Activated CD4-positive, alpha-beta T cell treated with anti-CD3 and anti-CD28 coated beads, Interleukin-2, amount 10 ng/mL, durations not matched to agents 7 days and 5 days (primary cell): ENCODE data around the gene LITAF. TPM values are rescaled to one million over a fixed set of nuclear protein-coding genes. Genes with fewer than 3 reads are reported as not detected.
"Not testable (repeated sequence)": the region's sequence is repeated elsewhere in the genome, so short reads cannot be mapped to it uniquely, and the experiment has no call there.

Experiments
- CTCF ChIA-PET: fragments of 350-600 bp; sonication (Branson Sonifier 250); formaldehyde crosslinking; loops from one replicate; lab custom pipeline; 2021; ENCODE audit warnings: antibody characterized with exemption; lab: Charles Lee
- POLR2A ChIA-PET: fragments of 350-600 bp; sonication (Branson Sonifier 250); formaldehyde crosslinking; loops from one replicate; lab custom pipeline; 2021; ENCODE audit warnings: antibody characterized with exemption; lab: Charles Lee
- DNase-seq: peaks from one replicate; pipeline ENCODE4 v3.0.0-alpha.2; 2020
- H3K27ac Mint-ChIP-seq: one replicate; pipeline ENCODE4 v1.8.0; 2021; ENCODE audit warnings: mild to moderate bottlenecking, moderate library complexity, mixed read lengths
- H3K27me3 Mint-ChIP-seq: one replicate; pipeline ENCODE4 v1.8.0; 2021; ENCODE audit warnings: mixed read lengths
- H3K36me3 Mint-ChIP-seq: one replicate; pipeline ENCODE4 v1.8.0; 2021; ENCODE audit warnings: low read depth, mixed read lengths
- H3K4me1 Mint-ChIP-seq: one replicate; pipeline ENCODE4 v1.8.0; 2021; ENCODE audit warnings: mixed read lengths
- H3K4me3 Mint-ChIP-seq: one replicate; pipeline ENCODE4 v1.8.0; 2021; ENCODE audit warnings: mild to moderate bottlenecking, moderate library complexity, mixed read lengths
- H3K9me3 Mint-ChIP-seq: one replicate; pipeline ENCODE4 v1.8.0; 2021; ENCODE audit warnings: mixed read lengths
- total RNA-seq, 2 experiments: library from RNA; stranded (reverse); gene quantifications; one replicate each; pipeline ENCODE4 v1.2.3, GENCODE V29; 2021

Gene LITAF
- total RNA-seq, 2 experiments from 2014 or later = 133 to 141 TPM

DNA sequence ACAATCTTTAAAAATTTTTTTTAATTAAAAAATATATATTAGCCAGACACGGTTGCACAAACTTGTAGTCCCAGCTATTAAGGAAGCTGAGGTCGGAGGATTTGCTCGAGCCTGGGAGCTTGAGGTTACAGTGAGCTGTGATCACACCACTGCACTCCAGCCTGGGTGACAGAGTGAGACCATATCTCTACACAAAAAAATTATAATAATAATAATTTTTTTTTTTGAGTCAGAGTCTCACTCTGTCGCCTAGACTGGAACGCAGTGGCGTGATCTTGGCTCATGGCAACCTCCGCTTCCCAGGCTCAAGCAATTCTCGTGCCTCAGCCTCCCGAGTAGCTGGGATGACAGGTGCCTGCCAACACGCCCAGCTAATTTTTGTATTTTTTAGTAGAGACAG lies 23.8 kb downstream of the LITAF start:
- ChIA-PET CTCF (interaction anchor here (0.6 kb wide), 2 partner anchors 120 to 222 kb away, joined by 3 to 4 read pairs; no protein-coding TSS in a partner anchor), POLR2A (no interaction called here)
- H3K4me3 Mint-ChIP-seq = no peak overlapping the region
- no peaks in the 10 kb centered on the region for H3K27me3 Mint-ChIP-seq
- H3K9me3 Mint-ChIP-seq = no peaks in the 10 kb centered on the region
- no peak for DNase-seq
- peaks cover 48% of the 10 kb centered on the region for H3K36me3 Mint-ChIP-seq
- peaks cover 69% of the 10 kb centered on the region for H3K4me1 Mint-ChIP-seq
- H3K27ac Mint-ChIP-seq = peak overlapping the region; percentile 72

DNA sequence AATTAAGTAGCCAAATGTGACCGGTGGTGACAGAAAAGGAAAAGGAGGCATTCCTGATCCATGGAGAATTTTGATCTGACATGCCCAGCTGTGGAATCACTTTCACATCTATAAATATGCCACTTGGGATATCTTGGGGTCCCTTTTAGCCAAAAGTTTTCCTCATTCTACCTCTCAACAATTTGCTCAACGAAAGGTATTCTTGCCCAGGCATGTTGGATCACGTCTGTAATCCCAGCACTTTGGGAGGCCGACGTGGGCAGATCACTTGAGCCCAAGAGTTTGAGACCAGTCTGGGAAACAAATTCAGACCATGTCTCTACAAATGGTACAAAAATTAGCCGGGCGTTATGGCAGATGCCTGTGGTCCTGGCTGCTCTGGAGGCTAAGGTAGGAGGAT lies 24.3 kb downstream of the LITAF start:
- Mint-ChIP-seq H3K27ac (peak overlapping the region; percentile 99), H3K27me3 (no peaks in the 10 kb centered on the region), H3K36me3 (peaks cover 52% of the 10 kb centered on the region), H3K4me1 (peaks cover 75% of the 10 kb centered on the region), H3K4me3 (peak overlapping the region; percentile 32), H3K9me3 (no peaks in the 10 kb centered on the region)
- ChIA-PET CTCF (no interaction called here), POLR2A (no interaction called here)
- DNase-seq = no peak

DNA sequence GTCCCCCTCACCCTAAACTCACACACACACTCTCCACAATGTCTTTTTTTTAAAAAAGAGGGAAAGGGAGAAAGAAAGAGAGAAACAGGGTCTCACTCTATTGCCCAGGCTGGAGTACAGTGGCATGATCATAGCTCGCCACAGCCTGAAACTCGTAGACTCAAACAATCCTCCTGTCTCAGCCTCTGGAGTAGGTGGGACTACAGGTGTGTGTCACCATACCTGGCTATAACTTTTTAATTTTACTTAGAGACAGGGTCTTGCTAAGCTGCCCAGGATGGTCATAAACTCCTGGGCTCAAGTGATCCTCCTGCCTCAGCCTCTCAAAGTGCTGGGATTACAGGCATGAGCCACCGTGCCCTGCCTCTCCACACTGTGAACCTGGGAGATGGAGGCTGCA lies 24.9 kb downstream of the LITAF start:
- H3K27ac Mint-ChIP-seq = peak overlapping the region; percentile 99
- ChIA-PET POLR2A (no interaction called here), CTCF (interaction anchor here (1.4 kb wide), 1 partner anchor 74 kb away, joined by 3 read pairs; no protein-coding TSS in a partner anchor)
- peaks cover 54% of the 10 kb centered on the region for H3K36me3 Mint-ChIP-seq
- H3K4me3 Mint-ChIP-seq = peak overlapping the region; percentile 81
- H3K27me3 Mint-ChIP-seq = no peaks in the 10 kb centered on the region
- peaks cover 1% of the 10 kb centered on the region for H3K9me3 Mint-ChIP-seq
- DNase-seq = no peak
- H3K4me1 Mint-ChIP-seq = peaks cover 80% of the 10 kb centered on the region

DNA sequence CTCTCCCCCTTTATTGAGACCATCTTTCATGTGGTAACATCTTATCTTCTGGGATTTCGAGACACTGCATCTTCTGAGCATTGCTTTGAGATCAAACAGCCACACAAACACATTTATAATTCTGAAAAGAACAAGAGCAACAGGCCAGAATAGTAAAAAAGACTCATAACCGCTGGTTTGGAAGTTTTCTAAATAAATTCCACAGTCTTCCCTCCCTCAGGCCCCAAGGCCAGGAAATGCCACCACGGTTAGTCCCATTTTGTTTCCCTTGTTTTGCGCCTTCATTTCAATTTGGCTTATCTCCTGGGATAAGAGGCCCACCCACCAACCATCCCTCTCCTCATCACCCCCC lies 25.3 kb downstream of the LITAF start:
- POLR2A ChIA-PET = no interaction called here
- H3K27ac Mint-ChIP-seq = peak overlapping the region; percentile 99
- peaks cover 84% of the 10 kb centered on the region for H3K4me1 Mint-ChIP-seq
- no peak for DNase-seq
- no peaks in the 10 kb centered on the region for H3K27me3 Mint-ChIP-seq
- H3K4me3 Mint-ChIP-seq = peak overlapping the region; percentile 81
- CTCF ChIA-PET = interaction anchor here (1.4 kb wide), 1 partner anchor 75 kb away, joined by 3 read pairs; no protein-coding TSS in a partner anchor
- H3K9me3 Mint-ChIP-seq = peaks cover 5% of the 10 kb centered on the region
- peaks cover 54% of the 10 kb centered on the region for H3K36me3 Mint-ChIP-seq

DNA sequence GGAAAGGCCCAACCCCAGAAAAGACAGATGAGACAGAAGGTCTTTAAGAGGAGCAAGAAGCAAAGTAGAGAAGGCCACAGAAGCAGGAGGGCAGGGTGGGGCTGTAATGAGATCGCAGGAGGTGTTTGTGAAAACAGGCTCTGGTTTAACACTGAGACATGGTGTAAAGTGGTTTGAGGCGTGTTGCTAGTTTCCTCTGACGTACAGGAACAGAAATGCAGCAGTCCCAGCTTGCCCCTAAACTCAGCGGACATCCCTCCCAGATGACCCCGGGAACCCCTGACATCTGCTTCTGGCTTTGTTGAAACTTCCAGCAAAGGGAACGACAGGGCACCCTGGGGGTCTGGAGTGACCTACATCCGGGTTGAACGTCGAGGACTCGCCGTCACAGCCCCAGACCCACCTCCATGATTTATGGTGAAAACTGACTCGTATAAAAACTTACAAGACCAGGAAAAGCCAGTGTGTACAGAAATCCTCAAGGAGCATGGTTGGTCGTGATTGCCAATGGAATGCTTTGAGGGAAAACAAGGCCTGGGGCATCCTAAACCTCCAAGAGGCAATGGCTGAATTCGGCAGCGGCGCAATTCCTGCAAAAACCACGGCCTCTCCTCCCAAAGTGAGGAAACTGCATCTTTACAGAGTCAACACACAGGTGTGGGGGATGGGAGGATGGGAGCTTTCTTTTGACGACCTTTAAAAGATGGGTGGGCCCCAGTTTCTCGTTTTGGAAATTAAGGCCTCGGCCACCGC lies 25.8 kb downstream of the LITAF start:
- H3K4me3 Mint-ChIP-seq = peak overlapping the region; percentile 81
- peak overlapping the region; percentile 99 for H3K27ac Mint-ChIP-seq
- H3K9me3 Mint-ChIP-seq = peaks cover 10% of the 10 kb centered on the region
- no peaks in the 10 kb centered on the region for H3K27me3 Mint-ChIP-seq
- DNase-seq = peak; percentile 81
- ChIA-PET POLR2A (no interaction called here), CTCF (interaction anchor here (0.6 to 2.1 kb wide), 4 partner anchors 23 to 154 kb away, joined by 3 to 8 read pairs (median 3); no protein-coding TSS in a partner anchor)
- H3K4me1 Mint-ChIP-seq = peaks cover 86% of the 10 kb centered on the region
- H3K36me3 Mint-ChIP-seq = peaks cover 54% of the 10 kb centered on the region

DNA sequence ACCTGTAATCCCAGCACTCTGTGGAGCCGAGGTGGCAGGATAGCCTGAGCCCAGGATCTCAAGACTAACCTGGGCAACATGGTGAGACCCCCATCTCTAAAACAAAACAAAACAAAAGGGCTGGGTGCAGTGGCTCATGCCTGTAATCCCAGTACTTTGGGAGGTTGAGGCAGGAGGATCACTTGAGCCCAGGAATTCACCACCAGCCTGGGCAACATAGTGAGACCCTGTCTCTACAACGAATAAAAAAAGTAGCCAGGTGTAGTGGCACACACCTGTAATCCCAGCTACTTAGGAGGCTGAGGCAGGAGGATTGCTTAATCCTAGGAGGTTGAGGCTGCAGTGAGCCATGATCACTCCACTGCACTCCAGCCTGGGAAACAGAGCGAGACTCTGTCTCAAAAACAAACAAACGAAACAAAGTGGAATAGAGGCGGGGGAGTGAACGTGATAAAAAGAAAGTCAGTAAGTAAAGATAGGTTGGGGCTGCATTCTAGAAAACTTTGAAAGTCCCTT lies 28.4 kb downstream of the LITAF start:
- CTCF ChIA-PET = not testable (repeated sequence)

DNA sequence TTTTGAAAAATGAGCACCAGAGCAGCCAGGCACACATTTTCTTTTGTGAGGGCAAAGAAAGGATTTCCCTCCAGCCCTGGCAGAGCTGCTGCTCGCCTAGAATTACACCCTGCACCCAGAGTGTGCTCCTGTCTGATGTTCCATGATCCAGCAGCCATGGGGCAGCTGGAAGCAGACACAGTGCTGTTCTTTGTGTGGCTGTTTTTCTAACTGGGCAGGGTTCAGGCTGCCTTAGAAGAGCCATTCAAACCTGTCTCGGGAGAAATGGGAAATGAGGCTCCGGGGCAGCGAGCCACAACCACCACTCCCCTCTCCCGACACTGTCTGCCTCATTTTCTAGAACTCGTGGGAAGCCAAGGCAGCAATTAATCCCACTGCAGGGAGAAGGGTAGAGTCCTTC lies 28.9 kb downstream of the LITAF start:
- Mint-ChIP-seq H3K27me3 (no peaks in the 10 kb centered on the region), H3K4me1 (peaks cover 69% of the 10 kb centered on the region), H3K27ac (peak overlapping the region; percentile 86), H3K36me3 (peaks cover 61% of the 10 kb centered on the region), H3K4me3 (no peak overlapping the region), H3K9me3 (peaks cover 12% of the 10 kb centered on the region)
- DNase-seq = no peak
- CTCF ChIA-PET = no interaction called here
- POLR2A ChIA-PET = no interaction called here

More for the DNA sequence above, 28.4 kb downstream of the LITAF start:
- H3K4me3 Mint-ChIP-seq, DNase-seq, H3K27me3 Mint-ChIP-seq, POLR2A ChIA-PET: not testable (repeated sequence)
- Mint-ChIP-seq H3K9me3 (peaks cover 12% of the 10 kb centered on the region), H3K27ac (peak overlapping the region; percentile 86), H3K4me1 (peaks cover 72% of the 10 kb centered on the region), H3K36me3 (peaks cover 59% of the 10 kb centered on the region)

DNA sequence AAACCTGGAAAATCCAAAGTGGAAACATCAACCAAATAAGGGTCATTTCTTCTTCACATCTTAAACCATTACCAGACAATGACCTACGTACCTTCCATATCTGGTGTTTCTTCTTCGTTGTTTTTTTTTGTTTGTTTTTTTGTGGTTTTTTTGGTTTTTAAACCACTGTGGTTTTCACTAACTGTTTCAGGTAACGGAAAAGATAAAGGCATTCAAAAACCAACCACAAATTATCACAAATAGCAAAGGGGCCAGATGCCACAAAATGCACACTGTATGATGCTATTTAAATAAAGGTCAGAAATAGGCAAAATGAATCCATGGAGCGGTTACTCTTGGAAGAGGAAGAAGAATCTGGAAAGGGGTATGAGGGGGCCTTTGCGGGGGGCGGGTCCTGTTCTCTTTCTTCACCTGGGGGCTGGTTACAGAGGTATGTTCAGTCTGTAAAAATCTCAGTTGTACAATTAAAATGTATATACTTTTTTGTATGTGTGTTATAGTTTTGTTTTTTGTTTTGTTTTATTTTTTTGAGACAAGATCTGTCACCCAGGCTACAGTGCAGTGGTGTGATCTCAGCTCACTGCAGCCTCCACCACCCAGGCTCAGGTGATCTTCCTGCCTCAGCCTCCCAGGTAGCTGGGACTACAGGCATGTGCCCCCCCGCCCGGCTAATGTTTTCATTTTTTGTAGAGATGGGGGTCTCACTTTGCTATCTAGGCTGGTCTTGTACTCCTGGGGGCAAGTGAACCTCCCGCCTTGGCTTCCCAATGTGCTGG lies 29.6 kb downstream of the LITAF start:
- POLR2A ChIA-PET = no interaction called here
- peak; percentile 31 for DNase-seq
- H3K36me3 Mint-ChIP-seq = peaks cover 61% of the 10 kb centered on the region
- peak overlapping the region; percentile 86 for H3K27ac Mint-ChIP-seq
- peak overlapping the region; percentile 50 for H3K4me3 Mint-ChIP-seq
- no peaks in the 10 kb centered on the region for H3K27me3 Mint-ChIP-seq
- peaks cover 12% of the 10 kb centered on the region for H3K9me3 Mint-ChIP-seq
- H3K4me1 Mint-ChIP-seq = peaks cover 65% of the 10 kb centered on the region
- CTCF ChIA-PET = interaction anchor here (1.0 kb wide), 1 partner anchor 11 kb away, joined by 4 read pairs; no protein-coding TSS in a partner anchor

DNA sequence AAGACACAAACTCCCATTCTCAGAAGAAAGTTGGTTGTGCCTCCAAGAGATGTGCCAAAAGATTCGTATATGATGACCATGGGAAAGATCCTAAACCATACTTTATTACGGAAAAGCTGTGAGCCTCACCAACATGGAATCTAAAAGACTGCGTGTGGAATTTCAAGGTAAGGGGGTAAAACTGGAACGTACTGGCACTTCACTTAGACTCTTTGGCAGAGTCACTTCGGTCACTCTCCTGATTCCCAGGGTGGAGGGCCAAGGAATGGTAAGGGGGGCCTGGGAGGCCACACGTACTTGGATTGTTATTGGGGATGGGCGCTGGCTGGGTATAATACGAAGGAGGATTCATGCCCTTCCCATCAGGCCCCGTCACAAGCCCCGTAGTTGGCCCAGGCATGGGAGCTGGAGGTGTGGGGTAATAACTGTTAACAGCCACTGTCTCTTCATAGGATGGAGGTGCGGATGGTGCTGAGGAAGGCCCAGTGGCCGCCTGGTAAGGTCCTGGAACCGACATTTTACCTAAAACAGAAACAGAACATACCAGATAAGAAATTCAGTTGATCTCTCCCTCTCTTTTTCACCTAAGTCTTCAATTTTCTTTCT lies 30.4 kb downstream of the LITAF start:
- peaks cover 12% of the 10 kb centered on the region for H3K9me3 Mint-ChIP-seq
- H3K27me3 Mint-ChIP-seq = no peaks in the 10 kb centered on the region
- H3K36me3 Mint-ChIP-seq = peaks cover 69% of the 10 kb centered on the region
- peaks cover 58% of the 10 kb centered on the region for H3K4me1 Mint-ChIP-seq
- H3K27ac Mint-ChIP-seq = peak overlapping the region; percentile 86
- H3K4me3 Mint-ChIP-seq = no peak overlapping the region
- CTCF ChIA-PET = interaction anchor here (0.7 to 2.4 kb wide), 5 partner anchors 12 to 616 kb away, joined by 3 to 11 read pairs (median 4); partner anchors contain the start of gene LITAF
- DNase-seq = no peak
- POLR2A ChIA-PET = no interaction called here

DNA sequence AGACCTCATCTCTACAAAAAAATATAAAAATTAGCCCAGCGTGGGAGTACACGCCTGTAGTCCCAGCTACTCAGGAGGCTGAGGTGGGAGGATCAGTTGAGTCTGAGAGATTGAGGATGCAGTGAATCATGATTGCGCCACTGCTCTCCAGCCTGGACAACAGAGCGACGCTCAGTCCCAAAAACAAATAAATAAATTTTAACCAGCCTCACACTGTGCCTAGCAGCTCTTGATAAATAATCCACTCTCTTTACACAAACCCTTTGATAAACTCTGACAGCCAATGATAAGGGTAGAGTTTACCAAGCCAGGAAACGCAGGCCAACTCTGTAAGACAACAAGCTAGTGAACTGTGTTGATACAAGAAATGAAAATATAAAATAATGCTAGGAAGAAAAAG lies 32.7 kb downstream of the LITAF start:
- Mint-ChIP-seq H3K9me3 (peaks cover 13% of the 10 kb centered on the region), H3K36me3 (peaks cover 83% of the 10 kb centered on the region), H3K27ac (peak overlapping the region; percentile 16), H3K4me3 (no peak overlapping the region), H3K4me1 (peaks cover 42% of the 10 kb centered on the region), H3K27me3 (no peaks in the 10 kb centered on the region)
- CTCF ChIA-PET = interaction anchor here (1.4 to 2.4 kb wide), 3 partner anchors 15 to 32 kb away, joined by 3 to 11 read pairs (median 7); partner anchors contain the start of gene LITAF
- no peak for DNase-seq
- POLR2A ChIA-PET = no interaction called here

DNA sequence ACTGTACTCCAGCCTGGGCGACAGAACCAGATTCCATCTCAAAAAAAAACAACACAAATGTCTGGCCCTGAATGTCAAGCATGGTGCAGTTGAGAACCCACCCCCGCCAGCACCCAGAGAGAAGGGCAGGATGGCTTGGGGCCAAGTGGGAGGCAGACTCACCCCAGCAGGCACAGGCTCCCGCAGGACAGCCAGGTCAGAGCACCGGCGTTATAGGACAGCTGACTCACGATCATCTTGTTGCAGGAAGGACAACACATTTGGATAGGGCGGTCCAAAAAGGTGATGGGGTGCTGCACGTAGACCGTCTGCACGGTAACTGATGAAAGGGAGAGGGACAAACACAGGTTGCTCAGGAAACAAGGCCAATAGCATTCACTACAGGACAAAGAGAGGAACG lies 33.3 kb downstream of the LITAF start:
- no peak for DNase-seq
- Mint-ChIP-seq H3K27ac (no peak overlapping the region), H3K27me3 (no peaks in the 10 kb centered on the region), H3K36me3 (peaks cover 86% of the 10 kb centered on the region), H3K9me3 (peaks cover 13% of the 10 kb centered on the region), H3K4me3 (no peak overlapping the region), H3K4me1 (peaks cover 36% of the 10 kb centered on the region)
- ChIA-PET CTCF (interaction anchor here (1.4 kb wide), 1 partner anchor 21 kb away, joined by 6 read pairs; no protein-coding TSS in a partner anchor), POLR2A (no interaction called here)

DNA sequence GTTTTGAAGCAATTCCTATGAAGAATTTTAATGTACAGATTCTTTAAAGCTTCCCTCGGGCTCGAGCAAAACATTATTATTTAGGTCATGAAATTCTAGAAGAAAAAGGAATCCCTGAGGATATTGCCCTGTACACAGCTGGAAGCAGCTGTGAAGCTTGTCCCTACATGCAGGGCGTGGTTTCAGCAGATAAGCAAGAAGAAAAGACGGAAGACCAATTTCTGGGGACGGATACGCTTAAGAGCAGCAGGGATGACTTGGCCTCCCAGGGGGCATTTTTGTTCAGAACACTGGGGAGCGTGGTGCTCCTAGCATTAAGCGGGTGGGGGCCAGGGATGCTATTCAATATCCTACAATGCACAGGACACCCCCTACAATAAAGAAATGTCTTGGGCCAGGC lies 34.3 kb downstream of the LITAF start:
- no peak overlapping the region for H3K27ac Mint-ChIP-seq
- DNase-seq = no peak
- CTCF ChIA-PET = interaction anchor here (1.4 kb wide), 1 partner anchor 20 kb away, joined by 6 read pairs; no protein-coding TSS in a partner anchor
- H3K36me3 Mint-ChIP-seq = peaks cover 90% of the 10 kb centered on the region
- peaks cover 13% of the 10 kb centered on the region for H3K9me3 Mint-ChIP-seq
- no peak overlapping the region for H3K4me3 Mint-ChIP-seq
- POLR2A ChIA-PET = no interaction called here
- no peaks in the 10 kb centered on the region for H3K27me3 Mint-ChIP-seq
- H3K4me1 Mint-ChIP-seq = peaks cover 28% of the 10 kb centered on the region
